NCI-H82 (cell line): ENCODE data around the gene GNPTG.

Source experiments
- DNase-seq: peaks from one replicate; lab custom pipeline; 2025; lab: John Stamatoyannopoulos, UW

Gene GNPTG

DNA sequence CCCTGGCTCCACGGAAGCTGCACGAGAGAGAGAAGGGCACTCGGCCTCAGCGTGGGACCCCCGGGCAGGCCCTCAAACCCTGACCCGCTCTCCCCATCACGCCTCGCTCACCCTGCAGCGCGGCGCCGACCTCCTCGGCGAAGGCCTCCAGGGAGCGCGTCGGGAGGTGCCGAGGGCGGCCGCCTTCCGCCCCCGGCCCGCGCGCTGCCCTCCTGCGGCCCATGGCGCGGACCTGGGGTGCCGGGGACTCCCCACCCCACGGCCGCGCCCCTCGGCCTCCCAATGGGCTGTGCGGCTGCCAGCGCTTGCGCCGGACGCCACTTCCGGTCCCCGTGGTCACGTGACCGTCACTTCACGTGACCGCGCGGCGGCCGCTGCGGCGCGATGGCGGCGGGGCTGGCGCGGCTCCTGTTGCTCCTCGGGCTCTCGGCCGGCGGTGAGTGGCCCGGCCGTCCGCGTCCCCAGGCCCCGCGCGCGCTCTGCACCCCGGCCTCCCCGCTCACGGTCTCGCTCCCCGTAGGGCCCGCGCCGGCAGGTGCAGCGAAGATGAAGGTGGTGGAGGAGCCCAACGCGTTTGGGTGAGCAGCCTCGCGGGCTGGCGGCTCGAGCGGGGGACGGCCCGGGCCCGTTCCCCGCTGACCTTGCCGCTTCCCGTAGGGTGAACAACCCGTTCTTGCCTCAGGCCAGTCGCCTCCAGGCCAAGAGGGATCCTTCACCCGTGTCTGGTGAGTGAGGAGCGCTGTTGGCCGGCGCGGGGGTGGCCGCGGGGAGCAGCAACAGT lies at the start of gene GNPTG, which contains the start of gene TSR3:
Gene GNPTG, plus strand, starts transcription at position 350 of the 781 bp plus-strand sequence. Its CDS starts 35 bp downstream, at position 385.
Gene TSR3, minus strand, starts transcription at position 297 of the 781 bp plus-strand sequence. Its CDS starts 74 bp downstream, at position 223.
- DNase-seq: peak; percentile 88

DNA sequence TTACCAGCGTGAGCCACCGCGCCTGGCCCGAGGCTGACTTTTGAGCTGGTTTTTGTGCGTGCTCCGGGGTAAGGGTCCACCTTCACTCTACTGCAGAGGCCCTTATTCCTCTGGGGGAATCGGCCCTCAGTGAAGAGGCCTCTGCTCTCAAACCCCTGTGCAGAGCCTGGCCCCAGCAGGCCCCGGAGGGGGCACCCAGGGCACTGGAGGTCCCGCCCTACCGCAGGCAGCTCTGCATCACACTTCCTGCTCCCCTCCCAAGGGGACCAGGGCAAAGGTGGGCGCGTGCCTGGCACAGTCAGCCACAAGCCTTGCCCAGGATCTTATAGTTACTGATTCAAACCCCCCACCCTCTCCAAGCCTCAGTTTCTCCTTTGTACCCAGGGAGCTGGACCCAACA lies 45.9 kb upstream of the GNPTG start:
- DNase-seq: no peak

DNA sequence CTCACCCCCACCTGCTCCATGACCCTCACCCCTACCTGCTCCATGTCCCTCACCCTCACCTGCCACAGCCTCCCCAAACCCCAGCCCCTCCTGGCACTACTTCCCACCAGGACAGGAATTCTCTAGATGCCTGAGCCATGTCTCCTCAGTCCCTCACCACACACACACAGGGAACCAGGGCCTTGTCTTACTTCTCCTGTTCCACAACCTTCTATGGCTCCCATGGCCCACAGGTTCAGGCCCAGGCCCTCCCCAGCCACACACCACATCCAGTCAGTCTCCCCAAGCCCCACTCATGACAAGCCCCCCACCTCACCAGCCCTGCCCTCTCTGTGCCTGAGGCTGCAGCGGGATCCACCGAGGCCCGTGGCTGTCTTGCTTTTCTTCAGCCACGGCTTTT lies 45.4 kb upstream of the GNPTG start:
- DNase-seq: no peak

DNA sequence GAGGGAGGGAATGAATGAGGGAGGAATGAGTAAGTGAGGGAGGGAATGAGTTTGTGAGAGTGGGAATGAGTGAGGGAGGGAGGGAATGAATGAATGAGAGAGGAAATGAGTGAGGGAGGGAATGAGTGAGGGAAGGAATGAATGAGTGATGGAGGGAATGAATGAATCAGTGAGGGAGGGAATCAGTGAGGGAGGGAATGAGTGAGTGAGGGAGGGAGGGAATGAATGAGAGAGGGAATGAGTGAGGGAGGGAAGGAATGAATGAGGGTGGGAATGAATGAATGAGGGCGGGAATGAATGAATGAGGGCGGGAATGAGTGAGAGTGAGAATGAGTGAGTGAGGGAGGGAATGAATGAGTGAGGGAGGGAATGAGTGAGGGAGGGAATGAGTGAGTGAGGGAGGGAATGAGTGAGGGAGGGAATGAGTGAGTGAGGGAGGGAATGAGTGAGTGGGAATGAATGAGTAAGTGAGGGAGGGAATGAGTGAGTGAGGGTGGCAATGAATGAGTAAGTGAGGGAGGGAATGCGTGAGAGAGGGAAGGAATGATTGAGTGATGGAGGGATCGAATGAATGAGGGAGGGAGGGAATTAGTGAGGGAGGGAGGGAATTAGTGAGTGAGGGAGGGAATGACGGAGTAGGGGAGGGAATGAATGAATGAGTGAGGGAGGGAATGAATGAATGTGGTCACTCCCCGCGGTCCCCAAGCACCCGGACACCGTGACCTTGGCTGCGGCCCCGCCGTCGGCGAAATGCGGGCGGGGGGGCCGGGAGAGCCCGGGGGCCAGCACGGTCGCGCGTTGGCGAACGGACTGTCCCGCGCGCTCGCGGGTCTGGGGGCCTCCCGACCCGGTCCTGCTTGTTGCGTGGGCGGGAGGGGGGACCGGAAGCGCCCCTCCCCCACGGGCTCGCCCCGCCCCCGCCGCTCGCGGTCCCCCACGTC lies 43.4 kb upstream of the GNPTG start:
- DNase-seq: no peak

DNA sequence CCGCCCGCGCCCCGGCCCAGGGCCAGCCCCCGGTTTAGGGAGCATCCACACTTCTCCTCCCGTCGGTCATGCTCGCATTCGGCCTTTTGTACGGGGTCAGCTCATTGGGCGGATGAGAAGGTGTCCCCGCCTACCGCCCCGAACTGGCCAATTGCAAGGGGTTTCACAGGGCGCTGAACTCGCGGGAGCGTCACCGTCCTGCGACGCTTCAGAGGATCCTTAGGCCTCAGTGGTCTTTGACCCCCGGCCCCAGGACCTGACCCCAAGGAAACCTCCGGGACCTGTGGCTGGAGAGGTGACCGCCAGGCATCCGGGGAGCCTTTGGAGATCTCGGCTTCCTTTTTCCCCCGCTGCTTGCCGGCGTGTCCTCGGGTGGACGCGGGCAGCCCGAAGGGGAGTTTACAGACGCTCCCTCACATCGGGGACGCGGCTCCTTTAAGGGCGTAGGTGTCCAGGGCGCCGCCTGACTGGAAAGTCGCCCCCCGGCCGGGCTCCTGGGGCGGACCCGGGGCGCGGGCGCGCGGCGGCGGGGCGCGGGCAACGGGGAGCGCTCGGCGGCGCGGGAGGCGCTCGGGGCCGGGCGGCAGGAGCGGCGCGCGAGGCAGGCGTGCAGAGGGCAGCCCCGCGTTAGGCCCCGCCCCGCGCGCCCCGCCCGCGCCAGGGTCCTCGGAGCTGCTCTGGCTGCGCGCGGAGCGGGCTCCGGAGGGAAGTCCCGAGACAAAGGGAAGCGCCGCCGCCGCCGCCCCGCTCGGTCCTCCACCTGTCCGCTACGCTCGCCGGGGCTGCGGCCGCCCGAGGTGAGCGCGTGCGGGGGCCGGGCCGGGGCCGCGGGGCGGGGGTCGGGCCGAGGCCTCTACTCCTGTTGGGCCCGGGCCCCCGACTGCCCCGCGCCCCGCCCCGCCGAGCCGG lies 42.5 kb upstream of the GNPTG start, which contains the start of gene UBE2I:
Gene UBE2I, plus strand, starts transcription at position 660 of the 909 bp plus-strand sequence. CDS start 4,395 bp downstream, outside the sequence.
- peak; percentile 98 for DNase-seq

DNA sequence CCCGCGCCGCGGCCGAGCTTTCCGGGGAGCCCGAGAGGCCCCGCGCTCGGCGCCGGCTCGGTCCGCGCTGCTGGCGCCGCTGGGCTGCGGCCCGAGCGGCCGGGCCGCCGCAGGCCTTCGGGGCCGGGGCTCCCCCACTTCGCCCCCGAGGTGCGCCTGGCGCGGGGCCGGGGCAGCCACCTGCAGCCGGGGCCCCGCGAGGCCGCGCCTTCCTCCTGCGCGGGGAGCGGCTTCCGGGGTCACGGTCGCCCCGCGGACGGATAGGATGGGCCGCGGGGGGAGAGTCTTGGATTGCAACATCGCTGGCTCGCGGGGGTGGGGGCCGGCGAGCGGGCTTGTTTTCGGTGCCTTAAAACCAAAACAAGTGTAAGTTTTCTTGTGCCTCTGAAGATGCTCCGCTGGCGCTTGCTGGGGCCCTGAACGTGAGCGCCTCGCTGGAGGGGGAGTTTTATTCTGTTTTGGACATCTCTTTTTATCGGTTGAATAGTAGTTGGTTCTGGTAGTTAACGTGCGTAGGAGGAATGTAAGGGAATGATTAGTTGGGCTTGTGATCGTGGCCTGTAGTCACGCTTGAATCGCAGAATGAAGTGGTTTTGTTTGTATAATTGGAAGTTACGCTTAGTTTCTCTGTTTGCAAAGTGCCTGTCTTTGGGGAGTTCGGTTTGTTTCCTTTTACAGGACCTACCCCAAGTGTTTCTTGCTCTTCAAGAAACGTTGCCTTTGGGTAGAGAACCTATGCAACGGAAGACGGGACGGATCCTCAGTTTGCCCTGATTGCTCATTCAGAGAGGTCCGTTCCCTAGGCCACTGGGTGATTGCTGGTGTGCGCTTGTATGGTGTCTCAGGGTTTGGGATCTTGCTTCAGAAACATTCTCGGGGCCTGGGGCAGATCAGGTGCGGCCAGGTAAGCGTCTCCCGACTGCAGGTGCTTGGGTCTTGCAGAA lies 41.6 kb upstream of the GNPTG start:
- no peak for DNase-seq

DNA sequence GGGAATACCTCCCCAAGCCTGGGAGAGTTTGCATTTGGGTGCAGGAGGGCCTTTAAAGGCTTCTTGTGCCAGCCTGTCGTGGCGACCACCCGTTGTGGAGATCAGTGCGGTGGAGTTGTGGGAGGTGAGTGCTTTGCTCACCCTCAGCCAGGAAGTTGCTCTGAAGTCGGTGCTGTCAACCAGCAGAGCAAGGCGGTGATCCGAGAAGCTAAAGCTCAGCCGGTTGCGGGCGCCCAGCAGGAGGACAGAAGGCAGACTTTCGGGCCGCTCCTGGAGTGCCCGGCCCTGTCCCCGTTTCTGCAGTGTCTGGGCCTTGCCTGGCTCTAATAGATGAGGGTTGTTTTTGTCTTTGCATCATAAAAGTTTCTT lies 40.9 kb upstream of the GNPTG start:
- DNase-seq: no peak

DNA sequence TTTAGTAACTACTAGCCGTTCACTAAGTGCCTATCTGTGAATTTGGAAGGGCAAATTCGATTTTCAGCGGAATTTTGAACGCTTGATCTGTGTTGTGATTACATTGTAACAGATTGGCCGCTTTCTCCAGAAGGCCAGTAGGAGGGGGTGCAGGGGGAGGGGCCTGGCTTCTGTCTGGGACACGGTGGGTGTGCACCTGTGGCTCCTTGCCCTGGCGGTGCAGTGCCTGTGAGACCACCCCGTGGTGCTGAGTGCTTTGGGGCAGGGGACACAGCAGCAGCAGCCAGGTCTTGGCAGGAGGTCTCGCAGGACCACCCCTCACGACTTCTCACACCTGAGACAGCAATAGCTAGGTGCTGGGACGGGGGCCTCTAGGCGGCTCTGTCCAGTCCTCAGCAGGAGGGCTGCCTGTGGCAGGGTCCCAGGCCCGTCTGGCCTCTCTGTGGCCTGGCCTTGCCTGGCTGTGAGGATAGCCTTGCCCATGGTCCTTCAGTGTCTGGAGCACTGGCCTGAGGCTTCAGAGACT lies 40.5 kb upstream of the GNPTG start:
- no peak for DNase-seq

DNA sequence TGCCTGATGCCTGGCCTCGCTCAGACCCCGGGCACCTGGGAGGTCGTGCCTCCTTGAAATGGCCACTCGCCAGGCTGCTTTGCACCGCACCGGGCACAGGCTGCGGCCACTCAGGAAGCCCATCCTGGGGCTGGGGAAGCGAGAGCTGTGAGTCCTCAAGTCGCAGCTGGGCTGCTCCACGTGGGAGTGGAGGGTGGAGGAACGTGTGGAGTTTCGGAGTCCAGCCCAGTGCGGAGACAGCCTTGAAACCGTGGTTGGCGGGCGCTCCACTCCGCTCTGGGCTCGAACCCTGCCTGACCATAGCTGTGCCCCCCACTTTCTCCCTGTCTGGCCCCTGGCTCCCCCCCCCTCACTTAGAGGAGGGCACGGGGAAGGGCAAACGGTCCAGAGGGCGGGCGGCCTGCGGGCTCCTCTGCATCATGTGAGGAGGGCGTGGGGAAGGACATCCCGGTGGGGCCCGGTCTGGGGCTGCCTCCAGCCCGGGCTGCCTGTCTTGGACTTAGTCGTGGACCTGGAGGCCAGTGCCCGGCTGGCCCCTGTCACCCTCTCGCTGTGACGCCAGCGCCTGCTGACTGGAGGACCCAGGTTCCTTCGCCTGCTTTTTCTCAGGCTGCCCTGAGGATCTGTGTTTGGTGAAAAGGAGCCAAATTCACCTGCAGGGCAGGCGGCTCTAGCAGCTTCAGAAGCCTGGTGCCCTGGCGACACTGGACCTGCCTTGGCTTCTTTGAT lies 39.8 kb upstream of the GNPTG start:
- DNase-seq: no peak

DNA sequence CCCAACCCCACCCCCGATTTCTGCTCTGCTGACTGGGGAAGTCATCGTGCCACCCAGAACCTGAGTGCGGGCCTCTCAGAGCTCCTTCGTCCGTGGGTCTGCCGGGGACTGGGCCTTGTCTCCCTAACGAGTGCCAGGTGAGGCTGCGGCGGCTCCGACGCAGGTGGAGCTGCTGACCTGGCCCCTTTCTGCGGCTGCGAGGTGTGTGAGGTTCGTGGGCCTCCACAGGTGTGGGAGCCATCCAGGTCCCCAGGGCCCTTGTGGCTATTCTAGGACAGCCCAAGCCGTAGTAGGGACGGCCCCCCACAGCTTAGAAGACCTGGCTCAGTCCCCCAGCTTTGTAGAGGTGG lies 39.3 kb upstream of the GNPTG start:
- no peak for DNase-seq

DNA sequence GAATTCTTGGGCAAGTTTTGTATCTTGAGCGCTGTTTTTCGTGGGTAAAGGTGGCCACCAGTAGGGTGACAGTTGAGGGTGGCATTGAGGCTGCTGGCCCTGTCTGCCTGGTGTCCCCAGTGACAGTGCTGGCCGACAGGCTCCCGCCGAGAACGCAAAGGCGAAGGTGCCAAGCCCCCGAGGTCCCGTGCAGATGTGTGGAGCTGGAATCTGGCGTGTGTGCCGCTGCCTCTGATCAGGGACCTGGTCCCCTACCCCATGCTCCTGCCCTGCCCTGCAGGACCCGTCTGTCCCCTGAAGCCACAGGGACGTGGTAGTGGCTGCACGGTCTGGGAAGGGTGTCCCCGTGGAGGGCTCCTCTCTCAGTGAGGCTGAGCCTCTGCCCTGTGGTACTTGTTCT lies 38.8 kb upstream of the GNPTG start:
- DNase-seq: no peak

DNA sequence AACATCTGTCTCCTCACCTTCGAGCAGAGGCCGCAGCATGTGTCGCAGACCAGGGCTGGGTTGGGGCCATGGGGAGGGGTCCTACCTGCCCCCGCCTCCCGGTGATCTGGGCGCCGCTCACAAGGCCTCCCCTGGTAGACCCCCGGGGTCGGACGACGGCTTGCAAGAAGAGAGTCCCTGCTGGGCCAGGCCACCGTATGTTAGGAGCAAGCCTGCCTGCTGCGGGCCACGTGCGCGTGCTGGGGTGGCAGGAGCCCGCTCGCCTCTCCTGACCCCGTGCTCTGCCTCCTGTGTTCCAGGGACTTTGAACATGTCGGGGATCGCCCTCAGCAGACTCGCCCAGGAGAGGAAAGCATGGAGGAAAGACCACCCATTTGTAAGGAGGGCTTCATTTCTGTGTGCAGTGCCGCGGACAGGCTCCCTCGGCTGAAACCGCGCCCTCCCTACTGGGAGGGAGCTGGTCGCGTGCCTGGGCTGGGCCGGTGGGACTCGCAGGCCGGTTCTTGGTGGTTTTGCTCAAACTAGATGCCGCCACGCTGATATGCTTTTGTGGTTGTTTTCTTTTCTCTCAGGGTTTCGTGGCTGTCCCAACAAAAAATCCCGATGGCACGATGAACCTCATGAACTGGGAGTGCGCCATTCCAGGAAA lies 37.9 kb upstream of the GNPTG start:
- no peak for DNase-seq

DNA sequence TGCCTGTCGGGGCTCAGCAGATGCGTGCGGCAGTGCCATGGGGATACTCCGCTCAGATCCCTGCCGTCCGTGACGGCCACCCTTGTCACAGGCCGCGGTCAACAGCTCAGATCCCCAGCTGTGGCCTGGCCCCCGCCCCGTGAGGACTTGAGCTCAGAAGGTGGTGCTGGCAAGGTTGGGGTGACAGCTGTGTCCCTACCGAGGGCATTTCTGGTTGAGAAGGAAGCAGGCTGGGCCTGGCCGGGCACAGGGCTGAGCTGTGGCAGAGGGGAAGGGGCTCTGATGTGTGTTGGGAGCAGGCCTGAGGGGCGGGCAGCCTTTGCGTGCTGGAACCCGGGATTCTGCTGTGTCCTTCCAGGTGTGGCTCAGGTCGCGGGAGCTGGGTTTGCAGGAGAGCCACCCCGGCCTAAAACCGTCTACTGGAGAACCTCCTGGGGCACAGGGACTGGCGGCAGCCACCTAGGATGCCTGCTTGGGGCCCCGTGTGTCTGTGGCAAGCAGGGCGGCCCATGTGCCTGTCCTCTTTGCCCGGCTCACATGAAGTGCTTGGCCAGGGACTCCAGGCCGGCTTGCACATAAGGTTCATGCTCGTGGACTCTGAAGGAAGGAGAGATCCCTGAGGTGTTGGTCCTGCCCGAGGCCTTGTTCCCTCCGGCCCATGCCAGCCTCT lies 37.2 kb upstream of the GNPTG start:
- DNase-seq: no peak

DNA sequence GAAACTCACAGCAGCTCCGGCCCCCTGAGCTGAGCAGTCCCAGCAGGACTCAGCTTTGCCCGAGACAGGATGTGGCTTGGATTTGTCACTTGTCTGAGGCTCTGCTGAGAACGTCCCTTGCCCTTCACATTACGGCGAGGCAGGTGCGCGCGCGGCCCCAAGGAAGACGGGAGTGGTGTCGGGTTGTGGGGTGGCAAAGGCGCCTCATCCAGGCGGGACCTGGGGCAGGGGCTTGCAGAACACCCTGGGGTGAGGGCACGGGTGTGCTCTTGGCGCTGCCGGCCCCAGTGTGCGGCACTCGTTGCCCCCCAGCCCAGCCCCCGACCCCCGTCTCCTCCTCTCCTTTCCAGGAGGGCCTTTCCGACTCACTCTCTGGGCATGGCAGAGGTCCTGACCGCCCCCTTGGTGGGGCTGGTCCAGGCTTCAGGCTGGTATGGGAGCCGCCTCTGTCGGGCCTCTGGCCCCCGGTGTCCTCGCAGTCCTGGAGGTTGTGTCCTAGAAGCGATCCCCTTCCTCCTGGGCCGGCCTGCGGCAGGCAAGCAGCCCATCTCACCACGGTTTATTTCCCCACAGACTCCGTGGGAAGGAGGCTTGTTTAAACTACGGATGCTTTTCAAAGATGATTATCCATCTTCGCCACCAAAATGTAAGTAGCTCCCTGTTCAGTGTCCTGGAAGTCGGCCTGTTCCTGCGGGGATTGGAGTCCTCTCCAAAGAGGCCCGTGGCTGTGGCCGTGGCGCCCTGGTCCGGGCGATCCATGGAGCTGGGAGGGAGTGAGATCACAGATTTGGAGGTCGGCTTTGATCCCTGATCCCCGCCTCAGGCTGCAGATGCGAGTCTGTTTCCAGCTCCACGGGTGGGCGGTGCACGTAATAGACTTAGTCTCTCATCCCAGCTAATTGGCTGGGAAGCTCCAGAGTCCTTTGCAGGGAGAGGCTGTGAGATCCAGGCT lies 36.4 kb upstream of the GNPTG start:
- no peak for DNase-seq

DNA sequence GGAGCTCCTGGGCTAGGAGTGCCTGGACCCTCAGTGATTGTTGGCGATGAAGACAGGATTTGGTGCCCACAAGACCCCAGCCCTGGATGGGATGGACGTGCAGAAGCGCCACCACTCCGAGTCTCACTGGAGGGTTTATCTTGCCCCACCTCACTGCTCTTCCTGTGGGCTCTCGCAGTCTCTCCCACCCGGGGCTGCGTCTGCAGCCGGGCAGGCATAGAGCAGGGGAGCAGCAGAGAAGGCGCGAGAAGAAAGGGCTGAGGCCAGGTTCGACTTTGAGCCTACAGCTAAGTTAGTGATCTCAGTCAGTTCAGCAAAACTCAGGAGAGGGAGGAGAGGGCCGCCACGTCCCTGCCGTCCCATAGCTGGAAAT lies 35.7 kb upstream of the GNPTG start:
- DNase-seq: no peak

DNA sequence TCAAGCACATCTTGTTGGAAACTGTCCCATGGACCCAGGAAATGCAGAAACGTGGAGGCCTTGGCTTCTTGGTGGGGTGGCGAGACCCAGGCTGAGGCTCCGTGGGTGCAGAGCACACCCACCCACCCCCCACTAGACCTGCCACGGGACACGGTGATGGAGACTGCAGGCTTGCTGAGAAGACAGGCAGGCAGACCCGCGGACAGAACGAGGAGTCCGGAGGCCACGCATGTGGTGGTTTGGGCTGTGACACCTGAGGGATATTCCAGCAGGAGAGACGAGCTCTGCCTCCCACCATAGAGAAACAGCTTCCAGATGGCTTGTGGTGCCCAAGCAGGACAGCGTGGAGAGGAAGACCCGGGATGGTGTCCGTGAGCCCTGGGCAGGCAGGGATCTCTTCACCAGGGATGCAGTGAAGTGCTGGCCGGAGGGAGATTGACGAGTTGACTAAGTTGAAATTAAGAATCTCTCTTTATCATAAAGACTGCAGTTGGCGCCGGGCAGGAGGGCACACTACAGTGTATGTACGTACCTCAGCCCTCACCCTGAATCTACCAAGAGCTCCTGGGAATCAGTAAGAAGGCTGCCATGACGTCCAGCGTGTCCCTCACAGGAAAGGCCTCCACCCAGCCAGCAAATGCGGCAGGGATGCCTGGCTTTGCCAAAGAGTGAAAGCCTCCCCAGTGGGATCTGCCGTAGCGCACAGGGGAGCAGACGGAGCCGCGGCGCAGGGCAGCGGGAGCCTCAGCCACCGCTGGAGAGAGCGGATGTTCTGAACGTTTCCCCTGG lies 34.1 kb upstream of the GNPTG start:
- no peak for DNase-seq

DNA sequence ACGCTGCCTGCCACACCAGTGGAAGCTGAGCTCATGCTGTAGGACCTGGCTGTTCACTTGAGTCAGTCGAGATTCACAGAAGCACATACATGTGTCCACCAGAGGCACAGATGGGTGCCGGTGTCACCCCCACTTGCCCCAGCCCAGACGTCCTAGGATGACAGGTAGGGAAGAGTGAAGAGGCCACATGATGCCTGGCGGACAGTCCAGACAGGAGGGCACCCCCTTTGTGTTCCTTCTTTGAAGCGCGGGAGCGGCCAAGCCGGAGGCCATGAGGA lies 33.5 kb upstream of the GNPTG start:
- DNase-seq: no peak
